Measurements from ENCODE around the gene PTPRN2.
"Not testable (repeated sequence)": the region's sequence is repeated elsewhere in the genome, so short reads cannot be mapped to it uniquely, and the experiment has no call there.

PTPRN2 gene

GRCh38 chr7:158385496-158386354 is 201.9 kb downstream of the PTPRN2 start:
- not testable (repeated sequence) for DNase-seq (ENCODE audit: low read depth)

GRCh38 chr7:158384746-158385145 is 202.9 kb downstream of the PTPRN2 start:
- DNase-seq (ENCODE audit: low read depth), result no peak

GRCh38 chr7:158383665-158384064 is 204.0 kb downstream of the PTPRN2 start:
- DNase-seq (ENCODE audit: low read depth), result no peak

GRCh38 chr7:158382363-158383254 is 205.0 kb downstream of the PTPRN2 start:
- DNase-seq (ENCODE audit: low read depth), result no peak

- no peak for DNase-seq (ENCODE audit: low read depth)
These were observed 205.7 kb downstream of the PTPRN2 start for GRCh38 chr7:158381956-158382355.

GRCh38 chr7:158378978-158379377 is 208.6 kb downstream of the PTPRN2 start:
- no peak for DNase-seq (ENCODE audit: low read depth)

GRCh38 chr7:158377800-158378623 is 209.6 kb downstream of the PTPRN2 start:
- no peak for DNase-seq (ENCODE audit: low read depth)

GRCh38 chr7:158376839-158377186 is 210.8 kb downstream of the PTPRN2 start:
- not testable (repeated sequence) for DNase-seq (ENCODE audit: low read depth)

- not testable (repeated sequence) for DNase-seq (ENCODE audit: low read depth)
These were observed 211.3 kb downstream of the PTPRN2 start for GRCh38 chr7:158376146-158376838.

GRCh38 chr7:158375034-158375433 is 212.6 kb downstream of the PTPRN2 start:
- no peak for DNase-seq (ENCODE audit: low read depth)

GRCh38 chr7:158374586-158374985 is 213.0 kb downstream of the PTPRN2 start:
- DNase-seq (ENCODE audit: low read depth), result no peak

GRCh38 chr7:158374146-158374545 is 213.5 kb downstream of the PTPRN2 start:
- no peak for DNase-seq (ENCODE audit: low read depth)

GRCh38 chr7:158373476-158374133 is 214.0 kb downstream of the PTPRN2 start:
- DNase-seq (ENCODE audit: low read depth), result no peak

- DNase-seq (ENCODE audit: low read depth), result no peak
These were observed 215.0 kb downstream of the PTPRN2 start for GRCh38 chr7:158372400-158373342.

GRCh38 chr7:158371856-158372255 is 215.8 kb downstream of the PTPRN2 start:
- no peak for DNase-seq (ENCODE audit: low read depth)

- no peak for DNase-seq (ENCODE audit: low read depth)
These were observed 217.8 kb downstream of the PTPRN2 start for GRCh38 chr7:158369866-158370265.

GRCh38 chr7:158369290-158369689 is 218.3 kb downstream of the PTPRN2 start:
- no peak for DNase-seq (ENCODE audit: low read depth)

- no peak for DNase-seq (ENCODE audit: low read depth)
These were observed 219.2 kb downstream of the PTPRN2 start for GRCh38 chr7:158368449-158368848.

- DNase-seq (ENCODE audit: low read depth), result no peak
These were observed 220.0 kb downstream of the PTPRN2 start for GRCh38 chr7:158367634-158367982.
